ENCODE measurements around the gene L2HGDH.

- TF ChIP-seq CTCF (IDR thresholded peaks at IDR 0.05), result no peak
- no peak for TF ChIP-seq POLR2A (IDR thresholded peaks at IDR 0.05)
Measured at GRCh38 chr14:50303744-50304471, 8.1 kb downstream of the L2HGDH start.
